Lower leg skin (tissue), 4 donors: ENCODE data around the gene TLE4. TPM values are rescaled to one million over a fixed set of nuclear protein-coding genes. Genes with fewer than 3 reads are reported as not detected.

Experiments used
- DNase-seq, 2 donors: peaks; one replicate each; pipeline ENCODE4 v3.0.0-alpha.2; 2019; ENCODE audit warnings: low spot score in 2 of 2
- H3K4me3 ChIP-seq: fragments of 200-600 bp; sonication (generic); 2 replicates; pipeline ENCODE4 v1.5.1; 2017; ENCODE audit warnings: mild to moderate bottlenecking, low read depth; ENCODE audit not compliant: poor library complexity, severe bottlenecking
- CTCF ChIP-seq, 3 donors: fragments of 450-650 bp; IDR thresholded peaks; one replicate each; pipeline ENCODE4 v1.5.1; 2016; ENCODE audit warnings: antibody characterized with exemption in 3 of 3, mild to moderate bottlenecking in 3 of 3, moderate library complexity in 2 of 3
- POLR2A ChIP-seq, 2 donors: fragments of 450-650 bp; IDR thresholded peaks; one replicate each; pipeline ENCODE4 v1.6.1; 2016 to 2017; ENCODE audit warnings: antibody characterized with exemption in 2 of 2, mild to moderate bottlenecking in 1 of 2, moderate library complexity in 1 of 2
- WGBS, 2 donors: methylation state at CpG; one replicate each; pipeline ENCODE4 v1.1.5; 2018; 5-methylcytosine and 5-hydroxymethylcytosine counted together
- intact Hi-C: fragments of 100-400 bp; cut with DNase I; formaldehyde crosslinking; loops from one replicate; pipeline ENCODE4 v1.15.0; 2023; ENCODE audit warnings: low total_unique reads
- total RNA-seq, 4 donors: library from RNA; depleted of rRNA; stranded (reverse); fragments of >200 nt; gene quantifications; one replicate each; pipeline ENCODE4 v1.1.0, GENCODE V29; 2016

The TLE4 gene
- total RNA-seq, 4 donors from 2014 or later: 46.8 to 97.9 (median 54.1) TPM

DNA sequence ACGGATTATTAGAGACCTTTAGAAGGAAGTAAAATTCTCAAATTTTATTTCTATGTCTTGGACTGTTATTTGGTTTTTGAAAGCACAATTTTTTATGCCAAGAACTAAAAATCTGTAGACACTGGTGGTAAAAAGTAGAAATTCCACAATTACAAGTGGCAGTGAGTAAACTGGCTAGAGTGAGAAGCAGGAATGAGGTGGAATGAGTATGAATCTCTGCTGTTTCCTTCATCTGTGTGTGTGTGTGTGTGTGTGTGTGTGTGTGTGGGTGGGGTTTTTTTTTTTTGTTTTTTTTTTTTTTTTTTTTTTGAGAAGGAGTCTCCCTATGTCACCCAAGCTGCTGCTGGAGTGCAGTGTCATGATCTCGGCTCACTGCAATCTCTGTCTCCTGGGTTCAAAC lies 94.2 kb downstream of the TLE4 start:
- TF ChIP-seq POLR2A (IDR thresholded peaks at IDR 0.05): no peak
- no peak for TF ChIP-seq CTCF (IDR thresholded peaks at IDR 0.05)
- 74 to 77% methylated on average over 2 of the region's 2 CpGs for WGBS, 2 donors
- intact Hi-C loops: no loop called here
- no peak for DNase-seq
- no peak overlapping the region for H3K4me3 ChIP-seq

DNA sequence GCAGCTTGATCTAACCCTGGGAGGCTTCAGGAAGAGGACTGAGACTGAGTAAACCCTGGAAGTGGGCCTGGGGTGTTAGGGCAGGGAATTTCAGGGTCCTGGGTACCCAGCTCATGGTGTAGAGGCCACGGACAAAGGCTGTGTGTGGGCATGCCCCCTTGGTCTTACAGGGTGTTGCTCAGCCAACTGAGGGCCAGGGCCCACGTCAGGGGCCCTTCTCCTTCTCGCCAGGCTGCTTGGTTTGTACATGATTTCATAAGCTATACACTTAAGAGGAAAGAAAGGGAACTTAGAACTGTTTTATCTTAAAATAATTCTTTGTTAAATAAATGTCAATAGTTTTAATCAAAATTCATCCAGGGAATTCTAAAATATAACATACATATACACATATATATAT lies 95.4 kb downstream of the TLE4 start:
- TF ChIP-seq POLR2A (IDR thresholded peaks at IDR 0.05) (no peak), CTCF (IDR thresholded peaks at IDR 0.05) (no peak)
- H3K4me3 ChIP-seq: no peak overlapping the region
- 89 to 93% methylated on average over 3 of the region's 3 CpGs for WGBS, 2 donors
- DNase-seq: no peak
- intact Hi-C loops: no loop called here

DNA sequence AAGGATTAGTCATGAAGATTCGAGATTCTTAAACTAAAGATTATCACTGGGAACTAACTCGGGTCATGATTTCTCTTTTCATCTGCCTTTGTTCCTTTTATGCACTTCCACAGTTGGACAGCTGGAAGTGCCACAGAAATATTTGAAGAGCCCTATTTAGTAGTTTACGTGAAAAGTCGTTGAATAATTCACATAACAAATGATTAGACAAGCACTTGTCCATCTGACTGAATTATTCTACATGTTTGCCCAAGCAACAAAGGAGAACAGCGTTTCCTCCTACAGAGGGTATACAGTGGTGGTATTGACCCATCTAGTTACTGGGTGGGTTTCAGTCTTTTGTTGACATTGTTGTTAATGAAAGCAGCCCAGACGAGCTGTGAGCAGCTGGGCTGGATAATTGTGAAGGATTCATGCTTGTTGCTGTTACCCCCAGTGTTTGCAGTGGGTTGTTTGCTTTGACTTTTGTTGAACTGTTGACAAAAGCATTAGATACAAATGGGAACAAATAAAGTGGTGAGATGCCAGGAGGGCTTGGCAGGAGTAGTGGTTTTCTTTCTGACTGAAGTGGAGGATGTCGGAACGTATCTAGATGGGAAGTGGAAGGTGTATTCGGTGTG lies 96.2 kb downstream of the TLE4 start:
- H3K4me3 ChIP-seq: no peak overlapping the region
- WGBS, 2 donors: 82 to 83% methylated on average over 9 of the region's 9 CpGs
- intact Hi-C loops: no loop called here
- no peak for DNase-seq
- TF ChIP-seq POLR2A (IDR thresholded peaks at IDR 0.05): no peak

GRCh38 chr9:79668956-79669355 lies 97.2 kb downstream of the TLE4 start:
- 93% methylated on average over 4 of the region's 4 CpGs for WGBS, 2 donors
- no peak for TF ChIP-seq POLR2A (IDR thresholded peaks at IDR 0.05)
- TF ChIP-seq CTCF (IDR thresholded peaks at IDR 0.05): no peak
- no peak overlapping the region for H3K4me3 ChIP-seq
- intact Hi-C loops: no loop called here
- no peak for DNase-seq

DNA sequence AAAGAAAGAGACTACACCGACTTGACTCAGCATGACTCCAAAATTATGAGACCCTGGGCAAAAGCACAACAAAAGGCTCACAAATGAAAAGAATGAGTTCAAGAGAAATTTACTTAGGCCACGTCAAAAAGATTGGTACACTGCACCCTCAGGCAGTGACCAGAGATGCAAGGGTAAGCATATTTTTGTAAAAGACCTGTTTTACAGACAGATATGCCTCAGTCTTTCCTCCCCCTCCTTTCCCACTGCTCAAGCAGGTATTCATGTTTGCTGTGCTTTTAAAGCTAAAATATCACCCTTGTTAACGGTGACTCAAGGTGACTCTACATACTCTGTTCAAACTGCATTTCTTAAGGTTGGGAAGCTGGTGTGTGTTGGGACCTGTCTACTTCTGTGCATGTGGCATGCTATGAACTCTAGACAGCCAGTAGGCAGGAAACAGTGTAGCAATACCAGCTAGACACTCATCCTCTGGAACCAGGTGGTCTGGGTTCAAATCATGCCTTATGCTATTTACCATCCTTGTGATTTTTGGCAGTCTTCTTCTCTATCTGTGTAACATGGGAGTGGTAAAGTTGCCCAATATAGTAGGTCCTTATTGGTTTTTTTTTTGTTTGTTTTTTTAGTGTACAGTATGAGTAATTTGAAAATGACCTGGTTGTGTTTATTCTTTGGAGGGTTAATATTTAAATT lies 98.7 kb downstream of the TLE4 start:
- 58 to 71% methylated on average over 3 of the region's 3 CpGs for WGBS, 2 donors
- H3K4me3 ChIP-seq: no peak overlapping the region
- TF ChIP-seq POLR2A (IDR thresholded peaks at IDR 0.05) (no peak), CTCF (IDR thresholded peaks at IDR 0.05) (no peak)
- no peak for DNase-seq
- intact Hi-C loops: no loop called here

GRCh38 chr9:79671558-79671957 lies 99.8 kb downstream of the TLE4 start:
- H3K4me3 ChIP-seq: no peak overlapping the region
- TF ChIP-seq POLR2A (IDR thresholded peaks at IDR 0.05) (no peak), CTCF (IDR thresholded peaks at IDR 0.05) (no peak)
- no peak for DNase-seq
- intact Hi-C loops: no loop called here
- 89 to 94% methylated on average over 2 of the region's 2 CpGs for WGBS, 2 donors
